Globus pallidus (tissue), 1 donor: ENCODE results near the gene SASH1.
A peak's percentile ranks its signal among the peaks of the same experiment; 100 is the strongest.

ENCODE experiments used
- DNase-seq: peaks from one replicate; pipeline ENCODE4 v3.0.0-alpha.2; 2015; ENCODE audit warnings: low spot score

SASH1 gene

DNA sequence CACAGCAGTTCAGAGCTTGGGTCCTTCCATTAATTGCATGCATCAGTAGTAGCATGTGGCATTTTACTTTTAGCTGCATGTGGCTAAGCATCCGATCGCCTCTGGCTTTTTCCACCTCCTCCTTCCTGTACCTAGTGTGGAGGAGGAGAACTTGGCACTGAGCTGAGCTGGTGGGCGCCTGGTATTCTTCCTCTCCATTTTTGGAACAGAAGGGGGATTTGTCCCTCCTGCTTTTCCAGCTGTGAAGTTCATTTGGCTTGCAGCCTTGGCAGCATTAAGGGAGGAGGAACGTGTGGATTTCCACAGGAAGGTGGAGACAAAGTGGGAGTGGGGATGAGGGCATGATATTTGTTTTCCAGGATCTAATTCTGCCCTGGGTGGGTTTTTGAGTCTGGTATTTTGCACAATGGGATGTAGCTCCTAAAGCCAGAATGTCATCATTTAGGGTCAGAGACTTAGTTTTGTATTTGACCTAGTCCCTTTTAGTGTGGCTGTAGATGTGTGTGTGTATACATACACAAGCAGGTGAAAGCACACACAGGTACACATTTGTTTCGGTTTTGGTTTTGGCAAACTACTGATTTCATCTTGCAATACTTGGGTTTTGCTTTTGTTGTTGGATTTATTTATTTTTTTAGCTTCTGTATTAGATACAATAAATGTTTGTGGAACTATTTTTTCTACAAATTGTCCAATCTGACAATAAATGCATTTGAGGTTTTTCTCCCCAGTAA lies 90.0 kb downstream of the SASH1 start:
- no peak for DNase-seq

DNA sequence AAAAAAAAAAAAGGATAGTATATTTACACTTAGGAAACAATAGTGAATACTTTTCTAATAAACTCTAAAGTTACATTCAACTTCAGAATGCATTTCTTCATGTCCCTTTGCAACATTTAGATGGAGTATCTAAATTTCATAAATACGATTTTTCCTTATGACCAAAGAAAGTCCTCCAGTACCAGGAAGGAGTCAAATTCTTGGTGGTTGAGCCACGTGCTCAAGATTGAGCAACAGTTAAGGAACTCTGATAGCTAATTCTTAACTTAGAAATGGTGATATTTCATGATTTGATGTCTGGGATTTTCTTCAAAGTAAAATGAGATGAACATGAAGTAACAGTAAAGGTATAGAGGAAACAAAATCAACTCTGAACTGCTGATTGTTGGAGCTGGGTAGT lies 92.7 kb downstream of the SASH1 start:
- DNase-seq, result no peak

GRCh38 chr6:148436466-148436865 lies 93.8 kb downstream of the SASH1 start:
- no peak for DNase-seq

DNA sequence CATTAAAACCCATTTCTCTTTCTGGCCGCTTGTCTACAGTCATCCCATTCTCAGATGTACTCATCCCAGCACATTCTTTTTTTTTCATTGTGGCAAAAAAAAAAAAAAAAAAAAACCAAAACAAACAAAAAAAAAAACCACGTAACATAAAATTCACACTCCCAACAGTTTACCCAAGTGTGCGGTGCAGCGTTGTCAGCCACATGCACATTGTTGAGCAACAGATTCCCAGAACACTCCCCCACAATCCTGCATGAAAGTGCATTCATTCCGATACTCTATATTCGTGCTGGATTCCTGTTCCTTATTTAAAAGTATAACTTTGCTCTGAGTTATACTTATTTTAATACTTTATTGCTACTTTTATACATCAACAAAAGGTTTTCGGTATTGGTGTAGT lies 96.0 kb downstream of the SASH1 start:
- no peak for DNase-seq

DNA sequence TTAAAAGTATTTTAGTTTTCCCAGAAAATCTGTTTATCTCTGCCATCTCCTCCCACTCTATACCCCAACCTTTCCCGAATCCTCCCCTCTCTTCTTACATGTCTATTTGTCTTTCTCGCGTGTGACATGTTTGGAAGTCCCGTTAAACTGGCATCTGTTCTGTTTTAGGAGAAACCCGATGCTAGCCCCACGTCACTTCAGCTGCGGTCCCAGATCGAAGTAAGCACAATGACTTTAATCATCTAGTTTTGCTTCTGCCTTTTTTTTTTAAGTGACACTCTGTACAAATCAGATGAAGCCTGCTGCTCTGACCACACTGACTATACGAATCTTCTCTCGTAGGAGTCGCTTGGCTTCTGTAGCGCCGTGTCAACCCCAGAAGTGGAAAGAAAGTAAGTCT lies 97.4 kb downstream of the SASH1 start:
- no peak for DNase-seq

DNA sequence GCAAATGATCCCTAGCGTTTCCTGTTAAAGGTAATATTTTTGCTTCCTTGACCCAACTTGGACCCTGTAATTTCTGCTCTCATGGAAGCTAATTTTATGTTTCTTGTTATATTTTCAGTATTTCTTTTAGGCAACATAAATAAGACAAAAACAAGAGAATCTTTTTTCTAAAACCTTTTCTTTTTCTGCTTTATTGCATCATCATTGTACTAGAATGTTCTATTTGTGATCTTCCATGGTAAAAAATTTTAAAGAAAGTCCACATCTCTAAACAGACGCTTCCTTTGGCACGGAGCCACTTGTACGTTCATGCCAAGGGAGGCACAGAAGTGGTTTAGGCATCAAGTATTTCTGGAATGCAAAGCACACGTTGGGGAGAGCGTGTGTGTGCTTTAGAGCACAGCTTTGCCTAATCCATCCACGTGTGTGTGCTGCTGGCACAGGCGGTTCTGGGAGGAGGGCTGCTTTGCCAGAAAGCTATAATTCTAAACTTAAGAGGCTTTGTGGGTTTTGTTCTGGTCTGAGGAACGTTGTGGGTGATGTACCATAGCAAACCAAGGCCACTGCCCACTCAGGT lies 98.3 kb downstream of the SASH1 start:
- DNase-seq, result no peak

GRCh38 chr6:148441454-148441911 lies 98.8 kb downstream of the SASH1 start:
- DNase-seq, result no peak

DNA sequence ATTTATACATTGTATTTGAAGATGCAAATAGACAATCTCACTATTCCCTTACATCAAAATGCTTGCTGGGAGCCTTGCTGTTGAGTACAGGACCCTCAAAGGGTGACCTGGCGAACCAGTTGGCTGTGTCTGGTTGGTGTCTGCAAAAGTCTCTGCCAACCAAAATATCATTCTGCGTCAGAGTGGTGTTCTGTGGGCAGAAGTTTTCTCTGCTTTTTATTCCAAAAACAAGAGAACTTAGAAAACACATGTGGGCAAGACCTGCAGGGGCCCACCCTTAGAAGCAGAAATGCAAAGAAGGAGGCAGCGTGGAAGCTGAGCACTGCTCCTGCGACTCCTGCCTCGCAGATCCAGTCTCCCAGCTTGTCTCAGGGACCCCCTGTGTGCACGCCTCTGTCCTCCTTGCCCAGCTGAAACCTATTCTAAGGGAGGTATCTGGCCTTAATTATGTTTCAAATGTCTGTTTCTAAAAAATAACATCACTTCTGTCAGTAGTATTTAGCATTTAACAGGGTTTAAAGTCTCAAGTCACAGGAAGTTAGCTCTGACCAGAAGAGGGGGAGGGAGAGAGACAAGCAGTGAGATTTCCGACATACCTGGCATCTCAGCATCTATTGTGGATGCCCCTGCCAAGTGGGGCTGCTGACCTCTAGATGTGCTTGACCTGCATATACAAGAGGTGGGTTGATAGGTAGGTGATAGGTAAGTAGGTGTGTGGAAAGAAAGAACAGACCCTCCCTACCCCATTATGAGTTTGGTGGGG lies 101.3 kb downstream of the SASH1 start:
- DNase-seq, result no peak

DNA sequence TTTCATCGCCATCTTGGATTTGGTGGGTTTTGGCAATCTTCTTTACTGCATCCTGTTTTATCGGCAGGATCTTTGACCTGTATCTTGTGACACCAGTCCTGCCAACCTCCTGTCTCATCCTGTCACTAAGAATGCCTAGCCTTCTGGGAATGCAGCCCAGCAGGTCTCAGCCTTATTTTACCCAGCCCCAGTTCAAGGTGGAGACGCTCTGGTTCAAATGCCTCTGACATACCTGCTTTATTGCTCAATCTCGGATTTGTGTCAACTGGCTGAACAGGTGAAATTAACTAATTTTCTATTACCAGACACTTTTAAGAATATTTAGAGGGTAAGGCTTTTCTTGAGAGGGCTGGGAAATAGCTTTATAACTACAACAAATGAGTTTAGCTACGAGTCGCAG lies 102.5 kb downstream of the SASH1 start:
- DNase-seq, result no peak

DNA sequence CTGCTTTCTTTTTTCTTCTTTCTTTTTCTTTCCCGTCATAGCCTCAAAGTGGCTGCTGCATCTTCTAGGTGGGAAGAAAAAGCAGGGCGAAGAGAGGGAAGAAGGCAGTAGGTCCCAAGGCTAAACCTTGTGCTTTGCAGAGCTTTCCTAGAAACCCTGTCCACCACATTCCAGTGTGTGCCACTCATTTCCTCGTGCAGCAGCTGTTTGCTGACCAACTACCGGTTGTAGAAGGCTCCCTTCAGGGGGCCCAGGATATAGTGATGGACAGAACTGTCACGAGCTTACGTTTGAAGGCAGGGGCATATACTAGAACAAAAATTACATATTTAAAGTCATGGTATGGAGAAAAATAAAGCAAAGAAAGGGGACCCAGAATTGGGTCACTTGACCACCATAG lies 103.0 kb downstream of the SASH1 start:
- DNase-seq, result no peak

GRCh38 chr6:148446681-148447080 lies 104.0 kb downstream of the SASH1 start:
- no peak for DNase-seq

GRCh38 chr6:148447521-148448230 lies 105.0 kb downstream of the SASH1 start:
- DNase-seq, result no peak

GRCh38 chr6:148448369-148449012 lies 105.9 kb downstream of the SASH1 start:
- no peak for DNase-seq

- DNase-seq, result no peak
These were observed 108.2 kb downstream of the SASH1 start for GRCh38 chr6:148450866-148451265.

DNA sequence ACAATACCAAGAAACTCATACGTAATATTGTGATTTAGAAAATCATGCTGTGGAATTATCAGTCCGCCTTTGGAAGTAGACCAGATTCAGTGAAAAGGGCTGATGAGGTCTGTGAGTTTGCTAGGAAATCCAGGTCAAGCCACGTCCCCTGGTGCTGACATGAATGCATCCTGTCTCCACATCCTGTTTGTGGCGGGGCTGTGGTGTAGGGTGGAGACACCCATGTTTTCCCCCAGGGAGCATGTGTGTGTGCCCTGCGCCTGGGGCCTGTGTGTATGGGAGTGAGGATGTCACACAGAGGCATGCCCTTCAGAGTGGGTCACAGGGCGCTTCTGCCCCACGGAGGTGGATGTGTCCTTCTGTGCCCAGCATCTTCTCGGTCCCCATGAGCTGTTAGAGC lies 109.1 kb downstream of the SASH1 start:
- no peak for DNase-seq

DNA sequence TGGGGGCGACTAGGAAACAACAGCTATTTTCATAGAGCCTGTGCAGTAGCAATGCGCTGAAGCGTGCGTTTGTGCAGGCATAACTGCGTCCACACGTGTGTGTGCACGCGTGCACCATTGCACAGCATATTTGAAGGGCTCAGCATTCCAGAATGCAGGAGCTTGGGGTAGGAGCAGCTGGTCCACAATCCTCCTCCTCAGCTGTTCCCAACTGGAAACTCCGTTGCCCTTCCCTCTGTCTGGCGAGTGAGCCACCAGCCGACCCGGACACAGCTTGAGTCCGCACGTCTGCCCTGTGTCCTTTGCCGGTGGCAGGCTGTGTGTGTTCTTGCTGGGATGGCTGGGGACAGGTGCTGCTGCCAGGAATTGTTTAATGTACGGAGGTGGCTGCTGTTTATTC lies 110.2 kb downstream of the SASH1 start:
- DNase-seq, result no peak

- DNase-seq, result no peak
These were observed 111.3 kb downstream of the SASH1 start for GRCh38 chr6:148453906-148454305.

GRCh38 chr6:148455225-148455624 lies 112.6 kb downstream of the SASH1 start:
- DNase-seq, result no peak

DNA sequence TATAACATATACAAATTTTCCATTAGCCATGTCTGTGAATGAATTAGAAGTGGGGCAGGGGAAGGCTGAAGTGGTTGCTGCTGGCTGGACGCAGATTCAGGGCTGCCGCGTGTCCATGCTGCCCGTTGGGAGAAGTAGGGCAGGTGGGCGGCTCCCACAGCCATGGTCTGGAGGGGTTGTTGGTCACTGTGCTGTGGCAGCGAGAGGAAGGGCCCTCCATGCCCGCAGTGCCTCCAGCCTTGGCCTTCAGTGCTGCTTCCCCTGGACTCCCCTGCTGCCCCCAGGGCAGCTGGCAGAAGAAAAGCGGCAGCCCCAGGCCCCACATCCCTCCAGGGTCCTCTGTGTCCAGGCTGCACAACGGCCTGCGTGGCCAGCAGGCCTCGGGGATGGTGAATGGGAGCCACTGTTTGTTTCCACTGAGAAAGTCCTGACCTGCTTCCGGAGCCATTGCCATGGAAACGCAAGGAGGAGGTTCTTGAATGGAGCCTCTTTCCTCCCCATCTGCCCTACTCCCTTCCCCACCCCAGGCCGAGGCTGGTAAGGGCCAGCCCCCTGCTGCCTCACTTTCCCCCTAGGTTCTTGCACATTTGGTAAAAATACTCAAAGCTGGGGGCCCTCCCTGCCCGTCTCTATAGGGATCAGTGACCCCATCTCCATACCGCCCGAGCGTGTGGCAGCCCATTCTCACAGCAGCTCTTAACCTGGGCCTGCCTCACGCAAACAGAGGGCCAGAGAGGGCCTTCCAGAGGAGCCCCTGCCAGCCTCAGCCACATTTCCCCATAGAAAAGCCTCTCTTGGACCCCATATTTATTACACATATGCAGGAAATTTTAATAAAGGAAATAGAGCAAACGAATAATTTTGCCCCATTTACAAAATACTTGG lies 113.3 kb downstream of the SASH1 start:
- DNase-seq, result peak; percentile 90

GRCh38 chr6:148457137-148457842 lies 114.7 kb downstream of the SASH1 start:
- DNase-seq, result no peak

- no peak for DNase-seq
These were observed 115.2 kb downstream of the SASH1 start for GRCh38 chr6:148457843-148458159.
